H1 (cell line): Measurements from ENCODE around the gene SPINK1. TPM values are rescaled to one million over a fixed set of nuclear protein-coding genes. Genes with fewer than 3 reads are reported as not detected.
A peak's percentile ranks its signal among the peaks of the same experiment; 100 is the strongest.

Source experiments
- CTCF ChIA-PET: fragments of 300-600 bp; sonication (Branson Sonifier 250); formaldehyde crosslinking; loops from one replicate; lab custom pipeline; 2021; ENCODE audit not compliant: partially characterized antibody; lab: Charles Lee
- POLR2A ChIA-PET: fragments of 300-600 bp; sonication (Branson Sonifier 250); formaldehyde crosslinking; loops from one replicate; lab custom pipeline; 2021; ENCODE audit warnings: inconsistent platforms; ENCODE audit not compliant: partially characterized antibody; lab: Charles Lee
- DNase-seq, 2 experiments: peaks; one replicate each; pipeline versions ENCODE4 v3.0.0 to v3.0.0-alpha.2; 2010 to 2022; ENCODE audit warnings: low spot score in 2 of 2, low read depth in 1 of 2, mixed read lengths in 1 of 2
- FAIRE-seq: peaks from 2 replicates; lab custom pipeline; 2011; peaks lifted over from hg19 to GRCh38; lab: Jason Lieb, UNC
- H2AFZ ChIP-seq: 2 replicates; pipeline ENCODE4 v1.8.1; 2012; ENCODE audit warnings: low read length, inconsistent platforms
- H2AK5ac ChIP-seq: 2 replicates; pipeline ENCODE4 v1.6.1; 2013; ENCODE audit warnings: low read depth, low read length
- H2BK120ac ChIP-seq: replicated peaks from 2 replicates; pipeline ENCODE3; 2013; ENCODE audit warnings: low read depth, low read length, inconsistent platforms
- H2BK12ac ChIP-seq: 2 replicates; pipeline ENCODE4 v1.6.1; 2013; ENCODE audit warnings: low read depth, low read length
- H2BK15ac ChIP-seq: 2 replicates; pipeline ENCODE4 v1.6.1; 2013; ENCODE audit warnings: low read length
- H2BK20ac ChIP-seq: 2 replicates; pipeline ENCODE4 v1.6.1; 2013; ENCODE audit warnings: low read length
- H2BK5ac ChIP-seq: 2 replicates; pipeline ENCODE4 v1.6.1; 2013; ENCODE audit warnings: low read depth, low read length
- H3K14ac ChIP-seq: 2 replicates; pipeline ENCODE4 v1.6.1; 2013; ENCODE audit warnings: inconsistent platforms; ENCODE audit not compliant: insufficient read length
- H3K18ac ChIP-seq: 2 replicates; pipeline ENCODE4 v1.6.1; 2013; ENCODE audit warnings: low read length; ENCODE audit errors: extremely low read depth
- H3K23ac ChIP-seq: 2 replicates; pipeline ENCODE4 v1.6.1; 2013; ENCODE audit warnings: inconsistent platforms; ENCODE audit not compliant: insufficient read length
- H3K23me2 ChIP-seq: 2 replicates; pipeline ENCODE4 v1.6.1; 2013; ENCODE audit warnings: low read depth, low read length
- H3K27ac ChIP-seq: 2 replicates; pipeline ENCODE4 v1.6.1; 2011; ENCODE audit warnings: low read depth, low read length, inconsistent platforms
- H3K27me3 ChIP-seq, 4 experiments: replicated peaks in 1 of 4; 1 replicate in 1 of 4; 2 replicates in 3 of 4; pipeline versions ENCODE4 v1.6.1 to v1.8.1; 2011 to 2013; ENCODE audit warnings: low read length in 3 of 4, mild to moderate bottlenecking in 3 of 4, inconsistent platforms in 2 of 4, mixed read lengths in 2 of 4, moderate library complexity in 1 of 4; ENCODE audit not compliant: control insufficient read depth in 3 of 4, insufficient read depth in 3 of 4; ENCODE audit errors: extremely low read depth in 1 of 4
- H3K36me3 ChIP-seq, 4 experiments: 2 replicates each; pipeline versions ENCODE4 v1.6.1 to v1.8.1; 2011 to 2013; ENCODE audit warnings: mild to moderate bottlenecking in 4 of 4, low read length in 3 of 4, moderate library complexity in 2 of 4, control low read depth in 1 of 4, inconsistent platforms in 1 of 4; ENCODE audit not compliant: insufficient read depth in 4 of 4, control insufficient read depth in 2 of 4
- H3K4ac ChIP-seq: replicated peaks from 2 replicates; pipeline ENCODE3; 2013; ENCODE audit warnings: low read length, low read depth, mixed read lengths, inconsistent platforms; ENCODE audit not compliant: insufficient read length
- H3K4me1 ChIP-seq, 4 experiments: replicated peaks in 1 of 4; 1 replicate in 1 of 4; 2 replicates in 3 of 4; pipeline versions ENCODE4 v1.6.1 to v1.8.1; 2011 to 2013; ENCODE audit warnings: low read length in 3 of 4, inconsistent platforms in 2 of 4, mixed read lengths in 1 of 4; ENCODE audit not compliant: insufficient read depth in 4 of 4, control insufficient read depth in 3 of 4
- H3K4me2 ChIP-seq, 2 experiments: 2 replicates each; pipeline versions ENCODE4 v1.6.1 to v1.8.1; 2011 to 2013; ENCODE audit warnings: low read depth in 2 of 2, low read length in 2 of 2, control low read depth in 1 of 2, inconsistent platforms in 1 of 2, mild to moderate bottlenecking in 1 of 2; ENCODE audit not compliant: insufficient read depth in 1 of 2
- H3K4me3 ChIP-seq, 4 experiments: fragments of 200-600, 300-600 bp in 1 of 4; sonication (generic), shearing (Covaris generic), sonication (Bioruptor Twin) in 1 of 4; 2 replicates each; pipeline versions ENCODE4 v1.5.1 to v1.8.1; 2011 to 2016; ENCODE audit warnings: low read length in 4 of 4, low read depth in 3 of 4, control low read depth in 2 of 4, inconsistent platforms in 2 of 4, mild to moderate bottlenecking in 2 of 4, mixed read lengths in 1 of 4, moderate library complexity in 1 of 4; ENCODE audit not compliant: insufficient read depth in 2 of 4; ENCODE audit errors: extremely low read depth in 1 of 4
- H3K56ac ChIP-seq: replicated peaks from 2 replicates; pipeline ENCODE3; 2013; ENCODE audit warnings: low read depth, mild to moderate bottlenecking, mixed read lengths, low read length, inconsistent platforms; ENCODE audit not compliant: insufficient read length
- H3K79me1 ChIP-seq: 2 replicates; pipeline ENCODE4 v1.6.1; 2013; ENCODE audit warnings: low read depth, low read length, control low read depth
- H3K79me2 ChIP-seq, 2 experiments: 2 replicates each; pipeline versions ENCODE4 v1.6.1 to v1.8.1; 2012 to 2013; ENCODE audit warnings: low read length in 2 of 2, mild to moderate bottlenecking in 2 of 2, inconsistent platforms in 1 of 2; ENCODE audit not compliant: insufficient read depth in 2 of 2, control insufficient read depth in 1 of 2
- H3K9ac ChIP-seq, 4 experiments: replicated peaks in 1 of 4; 1 replicate in 1 of 4; 2 replicates in 3 of 4; pipeline versions ENCODE4 v1.6.1 to v1.8.1; 2011 to 2013; ENCODE audit warnings: low read depth in 3 of 4, low read length in 3 of 4, control low read depth in 2 of 4, mild to moderate bottlenecking in 2 of 4, moderate library complexity in 2 of 4, inconsistent platforms in 1 of 4; ENCODE audit errors: extremely low read depth in 1 of 4
- H3K9me3 ChIP-seq, 2 experiments: 2 replicates each; pipeline versions ENCODE4 v1.6.1 to v1.8.1; 2012 to 2013; ENCODE audit warnings: mild to moderate bottlenecking in 2 of 2, moderate library complexity in 2 of 2, control low read depth in 1 of 2, inconsistent platforms in 1 of 2, low read depth in 1 of 2, low read length in 1 of 2, mixed read lengths in 1 of 2; ENCODE audit not compliant: insufficient read depth in 2 of 2
- H4K20me1 ChIP-seq, 2 experiments: replicated peaks in 1 of 2; 2 replicates each; pipeline versions ENCODE3 to v1.8.1; 2011 to 2013; ENCODE audit warnings: inconsistent platforms in 2 of 2, low read length in 2 of 2, mild to moderate bottlenecking in 1 of 2; ENCODE audit not compliant: insufficient read depth in 2 of 2, control insufficient read depth in 1 of 2
- H4K5ac ChIP-seq: 2 replicates; pipeline ENCODE4 v1.6.1; 2013; ENCODE audit warnings: low read length, low read depth, mixed read lengths, inconsistent platforms; ENCODE audit not compliant: insufficient read length
- H4K8ac ChIP-seq: 2 replicates; pipeline ENCODE4 v1.8.0; 2013; ENCODE audit warnings: mild to moderate bottlenecking, moderate library complexity, low read length, inconsistent platforms; ENCODE audit not compliant: insufficient read depth; ENCODE audit errors: extremely low read depth
- H4K91ac ChIP-seq: replicated peaks from 2 replicates; pipeline ENCODE3; 2013; ENCODE audit warnings: low read length, mixed read lengths, inconsistent platforms; ENCODE audit not compliant: insufficient read length
- GABPA ChIP-seq: IDR thresholded peaks from 2 replicates; pipeline ENCODE4 v1.6.1; 2011; ENCODE audit warnings: mild to moderate bottlenecking, low read length, moderate library complexity, borderline replicate concordance; ENCODE audit not compliant: insufficient read depth
- WGBS, 2 experiments: shearing (Covaris generic) in 1 of 2; methylation state at CpG; one replicate each; pipeline versions ENCODE4 v1.1.6 to v1.1.7; 2013 to 2015; ENCODE audit warnings: low lambda C conversion rate in 2 of 2, mixed read lengths in 2 of 2, inconsistent platforms in 1 of 2, low coverage in 1 of 2, missing lambda C conversion rate in 1 of 2; ENCODE audit not compliant: insufficient replicate concordance in 2 of 2, insufficient coverage in 1 of 2, insufficient read length in 1 of 2; ENCODE audit errors: extremely low coverage in 1 of 2, missing lambda C conversion rate in 1 of 2; 5-methylcytosine and 5-hydroxymethylcytosine counted together
- polyA plus RNA-seq, 7 experiments: library from polyadenylated mRNA; depleted of rRNA in 3 of 7; stranded (reverse) in 5 of 7; unstranded in 2 of 7; fragments of >200 nt in 5 of 7; fragments of 200-250 nt in 2 of 7; gene quantifications; 1 replicate in 5 of 7; 2 replicates in 1 of 7; 4 replicates in 1 of 7; pipeline versions ENCODE4 v1.2.1 to v1.2.3, GENCODE V29; 2011 to 2013; ENCODE audit warnings: missing spikeins in 2 of 7, mixed read lengths in 2 of 7
- total RNA-seq: library from RNA; stranded (reverse); fragmentation: NEBNext Ultra II Directional; extraction: Animal tissue kit (Norgen Biotek cat#: 25700); gene quantifications from 2 replicates; pipeline ENCODE4 v1.2.1, GENCODE V29; 2021
- TF ChIP-seq, protein P1 (sequence below): IDR thresholded peaks from 2 replicates; pipeline ENCODE4 v1.6.1; 2012; ENCODE audit warnings: low read length, inconsistent platforms

The SPINK1 gene
- total and polyA plus RNA-seq, 2 of the 8 experiments (the other 6 are each of a cell fraction or from before 2014, with no cell fraction given), result 0.48 to 1.3 TPM

DNA sequence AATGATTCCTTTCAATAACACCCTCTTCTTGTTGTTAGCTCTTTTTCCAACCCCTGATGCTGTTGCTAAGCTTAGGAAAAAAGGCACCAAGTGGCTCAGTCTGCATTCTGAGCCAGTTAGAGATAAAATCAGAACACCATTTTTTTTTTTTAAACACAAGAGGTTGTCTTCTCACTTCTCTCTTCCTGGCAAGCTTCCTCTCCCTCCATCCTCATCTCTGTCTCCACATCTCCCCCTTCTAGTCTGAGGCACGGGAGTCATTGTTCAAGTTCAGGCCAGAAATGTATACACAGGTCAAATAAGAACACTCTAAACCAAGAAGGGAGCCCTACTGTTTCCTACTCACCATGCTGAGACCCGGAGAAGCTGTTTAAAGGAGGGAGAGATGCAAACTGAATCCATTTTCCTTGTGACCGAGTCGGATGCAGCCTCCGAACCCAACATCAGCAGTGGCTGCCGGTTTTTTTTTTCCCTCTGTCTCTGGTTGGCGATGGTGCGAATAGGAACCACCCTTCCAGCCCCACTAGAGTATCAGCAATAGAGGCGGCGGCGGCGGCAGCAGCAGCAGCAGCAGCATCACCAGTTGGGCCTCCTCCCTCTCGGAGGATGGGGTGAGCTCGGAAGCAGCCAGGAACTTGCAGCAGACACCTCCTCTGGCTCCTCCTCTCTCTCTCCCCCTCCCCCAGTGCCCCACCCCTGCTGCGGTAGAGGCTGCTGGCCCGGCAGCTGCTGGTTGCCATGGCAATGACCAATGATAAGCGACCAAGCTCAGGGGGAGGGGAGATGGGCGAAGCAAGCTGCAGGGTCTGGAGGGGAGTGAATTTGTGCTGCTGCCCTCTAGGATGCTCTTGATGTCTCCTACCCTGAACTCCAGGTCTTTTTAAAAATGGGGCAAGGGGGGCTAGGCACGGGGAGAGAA, 49.1 kb downstream of the SPINK1 start, which contains the start of gene JAKMIP2:
JAKMIP2 (minus strand) TSS at position 619 of the 919 bp plus-strand sequence. CDS start 110,922 bp downstream, outside the sequence.
- peak within 1 kb of the TSS; percentile 3 for H4K91ac ChIP-seq
- H3K9me3 ChIP-seq, result no peaks in the 10 kb centered on the region
- peak within 1 kb of the TSS; percentile 88 for H3K27ac ChIP-seq
- 0% methylated on average over 17 of the region's 19 CpGs; no CpG with 5 or more reads in 1 of the 2 experiments for WGBS, 2 experiments
- H3K14ac ChIP-seq, result no peak within 1 kb of the TSS
- DNase-seq (peak; percentile 97 to 98), FAIRE-seq (peak; percentile 94)
- no peaks in the 10 kb centered on the region for H3K36me3 ChIP-seq
- H4K8ac ChIP-seq, result 0 out of 2 replicates have a peak within 1 kb of the TSS, but pooled peaks have one; percentile 19
- H3K27me3 ChIP-seq, result no peaks in the 10 kb centered on the region
- H3K4ac ChIP-seq, result no peak within 1 kb of the TSS
- ChIA-PET CTCF (interaction anchor here (0.5 to 1.6 kb wide), 7 partner anchors 15 to 663 kb away, joined by 3 to 5 read pairs (median 3); no protein-coding TSS in a partner anchor), POLR2A (interaction anchor here (0.6 to 1.7 kb wide), 19 partner anchors 9 to 197 kb away, joined by 3 to 7 read pairs (median 3); no protein-coding TSS in a partner anchor)
- peak within 1 kb of the TSS; percentile 76 for H3K18ac ChIP-seq
- H2BK12ac ChIP-seq, result peak within 1 kb of the TSS; percentile 94
- no peaks in the 10 kb centered on the region for H3K79me1 ChIP-seq
- H2AK5ac ChIP-seq, result no peak within 1 kb of the TSS; the same call in 1 of the 2 replicates
- peaks cover 0 to 45% of the 10 kb centered on the region in 2 experiments; a peak in 2 of 4 replicates for H3K79me2 ChIP-seq
- H3K9ac ChIP-seq, result peak within 1 kb of the TSS; percentile 68 to 94 (median 78)
- peaks cover 5% of the 10 kb centered on the region; the same call in 1 of the 2 replicates for H3K23me2 ChIP-seq
- H4K20me1 ChIP-seq, result no peaks in the 10 kb centered on the region
- H3K4me3 ChIP-seq, result peak within 1 kb of the TSS; percentile 85 to 87 (median 86)
- no peak within 1 kb of the TSS for H3K23ac ChIP-seq
- H2BK120ac ChIP-seq, result peak within 1 kb of the TSS; percentile 8
- peaks cover 0 to 5% (median 2%) of the 10 kb centered on the region in 4 experiments; a peak in 2 of 7 replicates for H3K4me1 ChIP-seq
- peak within 1 kb of the TSS; percentile 87; the same call in 1 of the 2 replicates for H2BK5ac ChIP-seq
- H2BK20ac ChIP-seq, result no peak within 1 kb of the TSS; the same call in 1 of the 2 replicates
- peak within 1 kb of the TSS; percentile 36 for H3K56ac ChIP-seq
- peak within 1 kb of the TSS; percentile 74; the same call in 1 of the 2 replicates for H2AFZ ChIP-seq
- H4K5ac ChIP-seq, result peak within 1 kb of the TSS; percentile 62
- H2BK15ac ChIP-seq, result 0 out of 2 replicates have a peak within 1 kb of the TSS, but pooled peaks have one; percentile 85
- H3K4me2 ChIP-seq, result peak within 1 kb of the TSS; percentile 76 to 94
- TF ChIP-seq, protein P1, sequence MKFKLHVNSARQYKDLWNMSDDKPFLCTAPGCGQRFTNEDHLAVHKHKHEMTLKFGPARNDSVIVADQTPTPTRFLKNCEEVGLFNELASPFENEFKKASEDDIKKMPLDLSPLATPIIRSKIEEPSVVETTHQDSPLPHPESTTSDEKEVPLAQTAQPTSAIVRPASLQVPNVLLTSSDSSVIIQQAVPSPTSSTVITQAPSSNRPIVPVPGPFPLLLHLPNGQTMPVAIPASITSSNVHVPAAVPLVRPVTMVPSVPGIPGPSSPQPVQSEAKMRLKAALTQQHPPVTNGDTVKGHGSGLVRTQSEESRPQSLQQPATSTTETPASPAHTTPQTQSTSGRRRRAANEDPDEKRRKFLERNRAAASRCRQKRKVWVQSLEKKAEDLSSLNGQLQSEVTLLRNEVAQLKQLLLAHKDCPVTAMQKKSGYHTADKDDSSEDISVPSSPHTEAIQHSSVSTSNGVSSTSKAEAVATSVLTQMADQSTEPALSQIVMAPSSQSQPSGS, result no peak
- TF ChIP-seq GABPA, result no peak
